Astrocyte of the spinal cord (primary cell): ENCODE data around the gene DNM3.

Source experiments
- DNase-seq: peaks from one replicate; pipeline ENCODE4 v3.0.0; 2011; ENCODE audit warnings: low read depth, low spot score
- H3K4me3 ChIP-seq: 2 replicates; pipeline ENCODE4 v1.5.1; 2011; ENCODE audit warnings: low read depth, mild to moderate bottlenecking, low read length, moderate library complexity
- CTCF ChIP-seq: IDR thresholded peaks from 2 replicates; pipeline ENCODE4 v1.5.1; 2012; ENCODE audit warnings: low read depth, mild to moderate bottlenecking, low read length, inconsistent platforms
- in situ Hi-C: cut with HindIII; loops from 2 replicates; pipeline ENCODE4 v1.10.0; 2017; ENCODE audit warnings: low sequenced_read_pairs

The DNM3 gene

DNA sequence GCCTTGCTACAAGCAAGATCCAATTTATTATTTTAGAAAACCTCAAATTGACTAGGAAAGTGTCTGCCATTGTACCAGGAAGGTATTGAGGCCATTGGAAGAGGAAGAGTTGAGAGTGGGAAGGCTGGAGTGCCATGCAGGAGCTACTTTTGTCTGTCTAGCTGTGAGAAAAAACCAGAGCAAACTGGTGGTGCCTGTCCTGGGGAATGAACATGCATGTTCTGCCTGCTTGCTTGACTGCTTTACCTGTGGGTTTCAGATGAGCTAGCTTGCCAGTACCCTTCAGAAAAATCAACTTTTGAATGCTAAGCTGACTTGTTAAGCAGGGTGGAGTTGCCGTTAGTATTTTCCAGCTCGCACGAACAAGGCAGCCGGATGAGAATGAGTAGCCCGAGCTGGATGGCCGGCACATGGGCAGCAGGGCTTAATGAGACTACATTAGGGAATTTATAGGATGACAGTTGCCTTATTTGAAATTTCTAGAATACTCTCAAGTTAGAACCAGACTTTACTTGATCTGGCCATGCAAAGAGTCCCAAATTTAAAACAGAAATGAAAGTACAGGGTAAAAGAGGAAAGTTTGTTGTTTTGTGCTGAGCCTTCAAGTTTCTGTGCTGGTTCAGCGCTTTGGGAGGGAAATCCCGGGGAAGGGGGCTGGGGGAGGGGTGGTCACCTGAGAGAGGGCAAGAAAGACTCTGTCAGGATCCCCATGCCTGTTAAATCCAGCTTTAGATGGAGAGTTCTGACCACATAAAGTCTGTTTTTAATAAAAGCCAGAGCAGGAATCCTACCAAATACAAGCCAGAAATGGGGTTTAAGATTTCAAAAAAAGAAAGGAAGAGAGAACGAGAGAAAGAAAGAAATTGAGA is 549.6 kb downstream of the DNM3 start:
- in situ Hi-C loops: no loop called here
- DNase-seq: no peak

DNA sequence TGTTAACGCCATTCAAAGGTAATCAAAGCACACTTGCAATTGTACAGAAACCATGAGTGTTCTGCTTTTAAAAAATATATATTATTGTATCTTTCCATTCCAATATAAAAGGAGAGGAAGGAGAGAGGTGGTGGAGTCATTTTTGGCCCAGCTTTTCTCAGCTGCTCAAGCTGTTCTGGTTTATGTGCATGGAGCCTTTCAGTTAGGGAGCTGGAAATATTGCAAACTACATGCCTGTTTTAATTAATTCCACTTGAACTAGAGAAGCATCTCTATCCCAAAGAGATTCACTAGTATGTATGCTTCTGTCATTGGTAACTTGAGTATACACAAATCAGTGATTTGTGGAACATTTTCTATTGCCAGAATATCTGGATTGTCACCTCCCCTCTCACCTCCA is 550.7 kb downstream of the DNM3 start:
- no peak overlapping the region for H3K4me3 ChIP-seq

More for the DNA sequence above, 549.6 kb downstream of the DNM3 start:
- H3K4me3 ChIP-seq: no peak overlapping the region
- TF ChIP-seq CTCF: no peak

GRCh38 chr1:172393354-172393753 is 552.1 kb downstream of the DNM3 start:
- no peak overlapping the region for H3K4me3 ChIP-seq
- in situ Hi-C loops: no loop called here
- no peak for TF ChIP-seq CTCF
- no peak for DNase-seq

More for the DNA sequence above, 550.7 kb downstream of the DNM3 start:
- DNase-seq: no peak
- in situ Hi-C loops: no loop called here
- TF ChIP-seq CTCF: no peak

GRCh38 chr1:172394141-172394751 is 552.9 kb downstream of the DNM3 start:
- TF ChIP-seq CTCF: no peak
- peak; percentile 19 for DNase-seq
- no peak overlapping the region for H3K4me3 ChIP-seq
- in situ Hi-C loops: no loop called here

DNA sequence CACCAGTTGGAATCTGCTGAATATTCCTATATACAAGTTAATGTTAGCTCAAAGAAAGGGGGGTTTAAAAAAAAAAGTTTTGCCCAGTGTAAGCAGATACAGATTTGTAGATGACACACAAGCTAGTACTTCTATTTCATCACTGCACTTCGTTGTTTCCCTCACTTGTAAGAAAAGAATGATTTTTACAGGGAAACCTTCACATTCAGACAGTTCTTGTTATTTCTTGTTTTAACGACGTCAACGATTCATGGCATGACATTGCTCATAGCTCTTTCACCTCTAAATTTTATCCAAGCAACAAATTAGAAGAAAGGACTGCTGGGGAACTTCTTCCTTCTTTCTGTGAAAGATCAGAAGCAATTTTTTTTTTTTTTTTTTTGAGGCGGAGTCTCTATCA is 553.5 kb downstream of the DNM3 start:
- in situ Hi-C loops: no loop called here
- no peak for TF ChIP-seq CTCF
- no peak for DNase-seq
- H3K4me3 ChIP-seq: no peak overlapping the region

DNA sequence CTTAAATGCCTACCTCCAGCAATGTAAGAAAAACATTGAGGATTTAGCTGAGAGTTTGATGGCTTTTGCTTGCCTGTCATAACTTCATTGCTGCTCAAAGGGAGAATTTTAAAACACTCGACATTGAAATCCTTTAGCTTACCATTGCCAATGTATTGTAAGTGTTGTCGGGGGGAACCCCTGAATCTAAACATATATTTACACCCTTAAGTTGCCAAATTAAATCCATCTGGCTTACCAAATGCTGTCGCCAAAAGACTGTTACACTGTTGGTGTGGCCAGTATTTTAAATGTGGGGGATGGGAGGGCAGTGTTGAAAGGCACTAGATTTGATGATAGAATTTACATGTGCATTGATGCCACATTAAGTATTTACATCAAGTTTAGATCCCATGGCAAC is 554.3 kb downstream of the DNM3 start:
- TF ChIP-seq CTCF: no peak
- DNase-seq: no peak
- H3K4me3 ChIP-seq: no peak overlapping the region
- in situ Hi-C loops: no loop called here
